ENCODE data around the gene BBOF1.
A peak's percentile ranks its signal among the peaks of the same experiment; 100 is the strongest.

BBOF1 gene

GRCh38 chr14:74045522-74045921 is 26.4 kb downstream of the BBOF1 start:
- Histone ChIP-seq H3K27ac (ENCODE audit: low read length) (no peak overlapping the region), H3K9me3 (ENCODE audit: insufficient read depth, low read length) (no peaks in the 10 kb centered on the region), H3K36me3 (replicated peaks; ENCODE audit: low read depth, low read length) (no peaks in the 10 kb centered on the region), H4K20me1 (ENCODE audit: insufficient read depth, low read length) (no peaks in the 10 kb centered on the region), H3K4me1 (ENCODE audit: low read length) (peaks cover 11% of the 10 kb centered on the region), H3K9ac (ENCODE audit: low read length) (no peak overlapping the region), H3K4me2 (ENCODE audit: low read length) (no peak overlapping the region), H3K4me3 (ENCODE audit: low read length) (no peak overlapping the region), H2AFZ (ENCODE audit: low read depth, low read length) (no peak overlapping the region), H3K27me3 (ENCODE audit: low read depth, low read length) (no peaks in the 10 kb centered on the region), H3K79me2 (ENCODE audit: low read length) (no peaks in the 10 kb centered on the region)
- TF ChIP-seq EZH2phosphoT487 (IDR thresholded peaks at IDR 0.05; ENCODE audit: low read depth) (no peak), CTCF (IDR thresholded peaks at IDR 0.05; ENCODE audit: low read depth, low read length) (no peak)

- Histone ChIP-seq H3K4me3 (ENCODE audit: low read length) (no peak overlapping the region), H3K9ac (ENCODE audit: low read length) (no peak overlapping the region), H3K27me3 (ENCODE audit: low read depth, low read length) (no peaks in the 10 kb centered on the region), H3K9me3 (ENCODE audit: insufficient read depth, low read length) (no peaks in the 10 kb centered on the region), H3K27ac (ENCODE audit: low read length) (no peak overlapping the region), H3K79me2 (ENCODE audit: low read length) (no peaks in the 10 kb centered on the region), H3K36me3 (replicated peaks; ENCODE audit: low read depth, low read length) (no peaks in the 10 kb centered on the region), H3K4me1 (ENCODE audit: low read length) (peaks cover 13% of the 10 kb centered on the region), H4K20me1 (ENCODE audit: insufficient read depth, low read length) (no peaks in the 10 kb centered on the region), H2AFZ (ENCODE audit: low read depth, low read length) (no peak overlapping the region), H3K4me2 (ENCODE audit: low read length) (no peak overlapping the region)
- TF ChIP-seq CTCF (IDR thresholded peaks at IDR 0.05; ENCODE audit: low read depth, low read length) (peak; percentile 13; the same call in 1 of the 2 replicates), EZH2phosphoT487 (IDR thresholded peaks at IDR 0.05; ENCODE audit: low read depth) (no peak)
Observed at GRCh38 chr14:74048281-74048680, 29.1 kb downstream of the BBOF1 start.

GRCh38 chr14:74049876-74050495 is 30.8 kb downstream of the BBOF1 start:
- no peaks in the 10 kb centered on the region for H3K36me3 ChIP-seq (replicated peaks; ENCODE audit: low read depth, low read length)
- H3K79me2 ChIP-seq (ENCODE audit: low read length) = no peaks in the 10 kb centered on the region
- no peaks in the 10 kb centered on the region for H3K9me3 ChIP-seq (ENCODE audit: insufficient read depth, low read length)
- H3K9ac ChIP-seq (ENCODE audit: low read length) = no peak overlapping the region
- peaks cover 13% of the 10 kb centered on the region for H3K4me1 ChIP-seq (ENCODE audit: low read length)
- TF ChIP-seq CTCF (IDR thresholded peaks at IDR 0.05; ENCODE audit: low read depth, low read length) (no peak), EZH2phosphoT487 (IDR thresholded peaks at IDR 0.05; ENCODE audit: low read depth) (no peak)
- H4K20me1 ChIP-seq (ENCODE audit: insufficient read depth, low read length) = no peaks in the 10 kb centered on the region
- H3K27ac ChIP-seq (ENCODE audit: low read length) = peak overlapping the region; percentile 6; the same call in 1 of the 2 replicates
- no peak overlapping the region for H3K4me3 ChIP-seq (ENCODE audit: low read length)
- H2AFZ ChIP-seq (ENCODE audit: low read depth, low read length) = peak overlapping the region; percentile 3; the same call in 1 of the 2 replicates
- H3K27me3 ChIP-seq (ENCODE audit: low read depth, low read length) = no peaks in the 10 kb centered on the region
- peak overlapping the region; percentile 32 for H3K4me2 ChIP-seq (ENCODE audit: low read length)

GRCh38 chr14:74062809-74063150 is 43.6 kb downstream of the BBOF1 start:
- TF ChIP-seq EZH2phosphoT487 (IDR thresholded peaks at IDR 0.05; ENCODE audit: low read depth) (no peak), CTCF (IDR thresholded peaks at IDR 0.05; ENCODE audit: low read depth, low read length) (no peak)
- no peaks in the 10 kb centered on the region for H4K20me1 ChIP-seq (ENCODE audit: insufficient read depth, low read length)
- no peak overlapping the region for H3K27ac ChIP-seq (ENCODE audit: low read length)
- no peak overlapping the region for H3K9ac ChIP-seq (ENCODE audit: low read length)
- H3K9me3 ChIP-seq (ENCODE audit: insufficient read depth, low read length) = no peaks in the 10 kb centered on the region
- H2AFZ ChIP-seq (ENCODE audit: low read depth, low read length) = no peak overlapping the region
- H3K4me1 ChIP-seq (ENCODE audit: low read length) = no peaks in the 10 kb centered on the region
- H3K27me3 ChIP-seq (ENCODE audit: low read depth, low read length) = no peaks in the 10 kb centered on the region
- no peak overlapping the region for H3K4me3 ChIP-seq (ENCODE audit: low read length)
- H3K79me2 ChIP-seq (ENCODE audit: low read length) = no peaks in the 10 kb centered on the region
- no peaks in the 10 kb centered on the region for H3K36me3 ChIP-seq (replicated peaks; ENCODE audit: low read depth, low read length)
- H3K4me2 ChIP-seq (ENCODE audit: low read length) = no peak overlapping the region
